Liver (tissue), 9 donors: ENCODE results near the gene ODF2. TPM values are rescaled to one million over a fixed set of nuclear protein-coding genes. Genes with fewer than 3 reads are reported as not detected.

ENCODE experiments used
- DNase-seq: peaks from one replicate; pipeline ENCODE4 v3.0.0-alpha.2; 2017; ENCODE audit warnings: low spot score
- H3K27ac ChIP-seq, 2 donors: one replicate each; pipeline ENCODE4 v1.7.0; 2013; ENCODE audit warnings: inconsistent platforms in 2 of 2, low read length in 2 of 2, control low read depth in 1 of 2, low read depth in 1 of 2, mild to moderate bottlenecking in 1 of 2
- H3K27me3 ChIP-seq, 4 donors: one replicate each; pipeline versions ENCODE4 v1.6.1 to v1.7.0; 2013; ENCODE audit warnings: low read length in 3 of 4, inconsistent platforms in 1 of 4, mild to moderate bottlenecking in 1 of 4, moderate library complexity in 1 of 4; ENCODE audit not compliant: control insufficient read depth in 4 of 4, insufficient read depth in 4 of 4
- H3K36me3 ChIP-seq, 4 donors: one replicate each; pipeline versions ENCODE4 v1.6.1 to v1.7.0; 2013; ENCODE audit warnings: low read length in 3 of 4, mild to moderate bottlenecking in 3 of 4, low read depth in 1 of 4, moderate library complexity in 1 of 4; ENCODE audit not compliant: control insufficient read depth in 4 of 4, insufficient read depth in 3 of 4
- H3K4me1 ChIP-seq, 4 donors: one replicate each; pipeline versions ENCODE4 v1.6.1 to v1.7.0; 2013; ENCODE audit warnings: low read length in 3 of 4, mild to moderate bottlenecking in 3 of 4, moderate library complexity in 1 of 4; ENCODE audit not compliant: control insufficient read depth in 4 of 4, insufficient read depth in 4 of 4
- H3K4me3 ChIP-seq, 3 donors: one replicate each; pipeline versions ENCODE4 v1.6.1 to v1.7.0; 2013; ENCODE audit warnings: low read length in 3 of 3, control low read depth in 1 of 3, low read depth in 1 of 3, mild to moderate bottlenecking in 1 of 3
- H3K9ac ChIP-seq, 2 donors: one replicate each; pipeline ENCODE4 v1.7.0; 2013; ENCODE audit warnings: low read length in 2 of 2, mild to moderate bottlenecking in 2 of 2, moderate library complexity in 2 of 2, control low read depth in 1 of 2, low read depth in 1 of 2
- H3K9me3 ChIP-seq, 4 donors: one replicate each; pipeline versions ENCODE4 v1.6.1 to v1.7.0; 2013; ENCODE audit warnings: low read length in 3 of 4; ENCODE audit not compliant: control insufficient read depth in 4 of 4
- EGR1 ChIP-seq, 2 donors: IDR thresholded peaks; 2 replicates each; pipeline ENCODE4 v1.6.1; 2016 to 2018; ENCODE audit warnings: antibody characterized with exemption in 2 of 2, low read depth in 2 of 2
- FOXA1 ChIP-seq: IDR thresholded peaks from 2 replicates; pipeline ENCODE4 v1.6.1; 2016; ENCODE audit warnings: antibody characterized with exemption
- FOXA2 ChIP-seq: IDR thresholded peaks from 2 replicates; pipeline ENCODE4 v1.6.1; 2016; ENCODE audit warnings: antibody characterized with exemption
- GABPA ChIP-seq, 2 donors: IDR thresholded peaks in 1 of 2; conservative IDR thresholded peaks in 1 of 2; 2 replicates each; pipeline ENCODE4 v1.6.1; 2016; ENCODE audit warnings: antibody characterized with exemption in 2 of 2, mild to moderate bottlenecking in 1 of 2, moderate library complexity in 1 of 2
- HNF4G ChIP-seq: IDR thresholded peaks from 2 replicates; pipeline ENCODE4 v1.6.1; 2016; ENCODE audit warnings: antibody characterized with exemption
- JUND ChIP-seq, 2 donors: IDR thresholded peaks; 2 replicates each; pipeline ENCODE4 v1.6.1; 2016; ENCODE audit warnings: antibody characterized with exemption in 2 of 2
- NR2F2 ChIP-seq: IDR thresholded peaks from 2 replicates; pipeline ENCODE4 v1.6.1; 2016; ENCODE audit warnings: antibody characterized with exemption
- RAD21 ChIP-seq, 2 donors: IDR thresholded peaks; 2 replicates each; pipeline ENCODE4 v1.6.1; 2016; ENCODE audit warnings: antibody characterized with exemption in 2 of 2, mild to moderate bottlenecking in 2 of 2
- RXRA ChIP-seq, 2 donors: IDR thresholded peaks; 2 replicates each; pipeline ENCODE4 v1.6.1; 2017 to 2018; ENCODE audit warnings: antibody characterized with exemption in 2 of 2, mild to moderate bottlenecking in 1 of 2
- SP1 ChIP-seq: IDR thresholded peaks from 2 replicates; pipeline ENCODE4 v1.6.1; 2018; ENCODE audit warnings: antibody characterized with exemption, mild to moderate bottlenecking
- YY1 ChIP-seq: IDR thresholded peaks from 2 replicates; pipeline ENCODE4 v1.6.1; 2016; ENCODE audit warnings: antibody characterized with exemption, mild to moderate bottlenecking
- WGBS: extraction: QIAGEN DNeasy Blood & Tissue Kit; methylation state at CpG from one replicate; pipeline ENCODE4 v1.1.7; 2013; 5-methylcytosine and 5-hydroxymethylcytosine counted together
- polyA plus RNA-seq, 2 donors: library from polyadenylated mRNA; stranded (reverse) in 1 of 2; unstranded in 1 of 2; fragments of 200-250 nt in 1 of 2; fragments of >200 nt in 1 of 2; fragmentation: Nextera tagmentation in 1 of 2; extraction: Ambion mirVana in 1 of 2; gene quantifications; one replicate each; pipeline versions ENCODE4 v1.2.1 to v1.2.3, GENCODE V29; 2013 to 2015
- total RNA-seq, 2 donors: library from RNA; depleted of rRNA; stranded (reverse); fragments of >200 nt; gene quantifications; one replicate each; pipeline ENCODE4 v1.2.3, GENCODE V29; 2014
- TF ChIP-seq, protein P1 (sequence below): IDR thresholded peaks from 2 replicates; pipeline ENCODE4 v1.6.1; 2016; ENCODE audit warnings: antibody characterized with exemption
- TF ChIP-seq, protein P2 (sequence below): fragments of 150-350 bp; IDR thresholded peaks from 2 replicates; pipeline ENCODE4 v1.5.1; 2017; ENCODE audit warnings: improper control_type of control experiment, low read depth, low read length; ENCODE audit not compliant: missing input control
- TF ChIP-seq, protein P3 (sequence below): IDR thresholded peaks from 2 replicates; pipeline ENCODE4 v1.6.1; 2016; ENCODE audit warnings: antibody characterized with exemption, mild to moderate bottlenecking
- donor health status: healthy.
- donor health status: healthy.
- donor health status: healthy.
- donor health status: healthy.
- donor health status: healthy.

ODF2 gene
- total and polyA plus RNA-seq, 4 donors, result 5.7 to 21.8 (median 16.7) TPM

DNA sequence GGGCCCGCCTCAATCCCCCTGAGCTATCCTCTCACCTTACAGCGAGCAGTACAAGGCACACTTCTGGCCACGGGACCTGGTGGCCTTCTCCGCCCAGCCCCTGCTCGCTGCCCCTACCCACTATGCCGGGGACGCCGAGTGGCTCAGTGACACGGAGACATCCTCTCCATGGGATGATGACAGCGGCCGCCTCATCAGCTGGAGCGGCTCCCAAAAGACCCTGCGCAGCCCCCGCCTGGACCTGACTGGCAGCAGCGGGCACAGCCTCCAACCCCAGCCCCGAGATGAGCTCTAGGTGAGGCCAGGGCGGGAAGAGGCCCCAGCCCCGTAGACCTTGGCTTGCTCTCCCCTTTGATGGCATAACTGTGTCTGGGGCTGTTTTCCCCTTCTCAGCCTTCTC, 20.2 kb upstream of the ODF2 start (continued):
- no peak for TF ChIP-seq GABPA (IDR thresholded peaks at IDR 0.05 in 1 of 2, conservative IDR thresholded peaks at IDR 0.05 in 1 of 2)
- no peak for TF ChIP-seq RXRA (IDR thresholded peaks at IDR 0.05)
- TF ChIP-seq, protein P1, sequence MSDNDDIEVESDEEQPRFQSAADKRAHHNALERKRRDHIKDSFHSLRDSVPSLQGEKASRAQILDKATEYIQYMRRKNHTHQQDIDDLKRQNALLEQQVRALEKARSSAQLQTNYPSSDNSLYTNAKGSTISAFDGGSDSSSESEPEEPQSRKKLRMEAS, result no peak

DNA sequence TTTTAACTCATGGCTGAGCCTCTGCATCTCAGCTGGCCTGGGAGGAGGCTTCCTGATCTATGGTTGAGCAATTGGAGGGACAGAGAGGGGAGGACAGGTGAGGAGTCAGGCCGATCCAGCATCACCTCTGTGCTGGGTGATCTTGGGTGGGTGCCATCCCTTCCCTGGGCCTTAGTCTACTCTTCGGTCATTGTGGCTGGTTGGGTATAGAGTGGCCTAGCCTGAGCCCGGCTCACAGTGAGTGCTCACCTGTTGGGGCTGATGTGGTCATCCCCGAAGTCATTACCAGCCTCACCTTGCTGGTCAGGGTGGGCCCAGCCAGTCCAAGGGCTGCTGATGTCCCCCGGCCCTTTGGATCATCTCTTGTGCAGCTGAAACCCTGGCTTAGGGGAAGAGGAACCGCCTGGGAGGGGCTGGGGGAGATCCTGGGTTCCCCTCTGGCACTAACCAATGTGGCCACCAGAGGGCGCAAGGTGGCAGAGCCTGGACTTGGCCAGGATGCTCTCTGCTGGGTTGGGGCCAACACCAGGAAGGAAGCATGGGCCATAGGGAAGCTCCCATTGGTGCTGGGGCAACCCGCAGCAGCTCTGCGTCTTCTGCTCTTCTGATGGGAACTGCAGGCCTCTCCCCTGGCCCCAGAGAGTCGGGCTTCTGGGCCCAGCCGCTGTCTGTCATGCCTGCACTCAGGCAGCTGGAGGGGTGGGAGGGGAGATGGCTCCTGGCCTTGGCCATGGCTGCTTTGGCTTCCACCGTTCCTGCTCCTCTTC, 17.3 kb upstream of the ODF2 start:
- Histone ChIP-seq H3K27ac (no peak overlapping the region), H3K9ac (no peak overlapping the region), H3K36me3 (no peaks in the 10 kb centered on the region), H3K9me3 (no peaks in the 10 kb centered on the region), H3K4me1 (peaks cover 0 to 2% (median 0%) of the 10 kb centered on the region in 4 donors), H3K27me3 (no peaks in the 10 kb centered on the region), H3K4me3 (no peak overlapping the region)
- 32% methylated on average over 12 of the region's 12 CpGs for WGBS
- TF ChIP-seq FOXA2 (no peak), RAD21 (IDR thresholded peaks at IDR 0.05) (peak; percentile 82 to 91)
- TF ChIP-seq, protein P2, sequence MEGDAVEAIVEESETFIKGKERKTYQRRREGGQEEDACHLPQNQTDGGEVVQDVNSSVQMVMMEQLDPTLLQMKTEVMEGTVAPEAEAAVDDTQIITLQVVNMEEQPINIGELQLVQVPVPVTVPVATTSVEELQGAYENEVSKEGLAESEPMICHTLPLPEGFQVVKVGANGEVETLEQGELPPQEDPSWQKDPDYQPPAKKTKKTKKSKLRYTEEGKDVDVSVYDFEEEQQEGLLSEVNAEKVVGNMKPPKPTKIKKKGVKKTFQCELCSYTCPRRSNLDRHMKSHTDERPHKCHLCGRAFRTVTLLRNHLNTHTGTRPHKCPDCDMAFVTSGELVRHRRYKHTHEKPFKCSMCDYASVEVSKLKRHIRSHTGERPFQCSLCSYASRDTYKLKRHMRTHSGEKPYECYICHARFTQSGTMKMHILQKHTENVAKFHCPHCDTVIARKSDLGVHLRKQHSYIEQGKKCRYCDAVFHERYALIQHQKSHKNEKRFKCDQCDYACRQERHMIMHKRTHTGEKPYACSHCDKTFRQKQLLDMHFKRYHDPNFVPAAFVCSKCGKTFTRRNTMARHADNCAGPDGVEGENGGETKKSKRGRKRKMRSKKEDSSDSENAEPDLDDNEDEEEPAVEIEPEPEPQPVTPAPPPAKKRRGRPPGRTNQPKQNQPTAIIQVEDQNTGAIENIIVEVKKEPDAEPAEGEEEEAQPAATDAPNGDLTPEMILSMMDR, result peak; percentile 89
- peak; percentile 89 for DNase-seq

DNA sequence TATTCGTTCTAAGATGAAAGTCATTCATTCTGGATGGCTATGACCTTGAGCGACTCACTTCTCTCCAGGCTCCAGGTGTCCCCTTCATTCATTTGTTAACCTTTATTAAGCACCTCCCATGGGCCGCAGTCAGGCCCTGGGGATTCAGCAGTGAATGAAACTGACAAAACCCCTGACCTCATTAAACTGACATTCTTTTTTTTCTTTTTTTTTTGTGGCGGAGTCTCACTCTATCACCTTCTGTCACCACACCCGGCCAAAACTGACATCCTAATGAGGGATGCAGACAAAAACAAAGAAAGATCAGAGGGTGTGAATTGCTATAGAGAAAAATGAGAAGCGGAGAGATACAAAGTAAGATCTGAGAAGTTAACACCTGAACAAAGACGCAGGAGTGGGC, 16.5 kb upstream of the ODF2 start:
- H3K36me3 ChIP-seq, result no peaks in the 10 kb centered on the region
- H3K4me1 ChIP-seq, result peaks cover 0 to 2% (median 0%) of the 10 kb centered on the region in 4 donors
- no peak overlapping the region for H3K4me3 ChIP-seq
- no peaks in the 10 kb centered on the region for H3K27me3 ChIP-seq
- H3K9ac ChIP-seq, result no peak overlapping the region
- no peak for DNase-seq
- H3K9me3 ChIP-seq, result no peaks in the 10 kb centered on the region
- 89% methylated on average over 7 of the region's 7 CpGs for WGBS
- no peak overlapping the region for H3K27ac ChIP-seq
- TF ChIP-seq YY1, result no peak
- no peak for TF ChIP-seq EGR1 (IDR thresholded peaks at IDR 0.05; ENCODE audit: low read depth in 2 of 2)
- TF ChIP-seq, protein P3, sequence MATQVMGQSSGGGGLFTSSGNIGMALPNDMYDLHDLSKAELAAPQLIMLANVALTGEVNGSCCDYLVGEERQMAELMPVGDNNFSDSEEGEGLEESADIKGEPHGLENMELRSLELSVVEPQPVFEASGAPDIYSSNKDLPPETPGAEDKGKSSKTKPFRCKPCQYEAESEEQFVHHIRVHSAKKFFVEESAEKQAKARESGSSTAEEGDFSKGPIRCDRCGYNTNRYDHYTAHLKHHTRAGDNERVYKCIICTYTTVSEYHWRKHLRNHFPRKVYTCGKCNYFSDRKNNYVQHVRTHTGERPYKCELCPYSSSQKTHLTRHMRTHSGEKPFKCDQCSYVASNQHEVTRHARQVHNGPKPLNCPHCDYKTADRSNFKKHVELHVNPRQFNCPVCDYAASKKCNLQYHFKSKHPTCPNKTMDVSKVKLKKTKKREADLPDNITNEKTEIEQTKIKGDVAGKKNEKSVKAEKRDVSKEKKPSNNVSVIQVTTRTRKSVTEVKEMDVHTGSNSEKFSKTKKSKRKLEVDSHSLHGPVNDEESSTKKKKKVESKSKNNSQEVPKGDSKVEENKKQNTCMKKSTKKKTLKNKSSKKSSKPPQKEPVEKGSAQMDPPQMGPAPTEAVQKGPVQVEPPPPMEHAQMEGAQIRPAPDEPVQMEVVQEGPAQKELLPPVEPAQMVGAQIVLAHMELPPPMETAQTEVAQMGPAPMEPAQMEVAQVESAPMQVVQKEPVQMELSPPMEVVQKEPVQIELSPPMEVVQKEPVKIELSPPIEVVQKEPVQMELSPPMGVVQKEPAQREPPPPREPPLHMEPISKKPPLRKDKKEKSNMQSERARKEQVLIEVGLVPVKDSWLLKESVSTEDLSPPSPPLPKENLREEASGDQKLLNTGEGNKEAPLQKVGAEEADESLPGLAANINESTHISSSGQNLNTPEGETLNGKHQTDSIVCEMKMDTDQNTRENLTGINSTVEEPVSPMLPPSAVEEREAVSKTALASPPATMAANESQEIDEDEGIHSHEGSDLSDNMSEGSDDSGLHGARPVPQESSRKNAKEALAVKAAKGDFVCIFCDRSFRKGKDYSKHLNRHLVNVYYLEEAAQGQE, result no peak
- no peak for TF ChIP-seq NR2F2
- no peak for TF ChIP-seq SP1
- TF ChIP-seq HNF4G, result no peak
- TF ChIP-seq RXRA (IDR thresholded peaks at IDR 0.05), result no peak
- TF ChIP-seq JUND (IDR thresholded peaks at IDR 0.05), result no peak
- no peak for TF ChIP-seq GABPA (IDR thresholded peaks at IDR 0.05 in 1 of 2, conservative IDR thresholded peaks at IDR 0.05 in 1 of 2)
- TF ChIP-seq FOXA1, result no peak
